HepG2 (cell line): ENCODE measurements around the gene PRM3. TPM values are rescaled to one million over a fixed set of nuclear protein-coding genes. Genes with fewer than 3 reads are reported as not detected.

Source experiments
- GATAD1 ChIP-seq: IDR thresholded peaks from 2 replicates; pipeline ENCODE4 v1.6.1; 2016; ENCODE audit warnings: missing genetic modification reagents, missing compliant biosample characterization
- GPN1 ChIP-seq: sonication (generic); formaldehyde crosslinking; IDR thresholded peaks from 2 replicates; pipeline ENCODE4 v1.5.1; 2020; ENCODE audit warnings: missing genetic modification reagents, borderline replicate concordance
- HCFC1 ChIP-seq: fragments of 150-350 bp; IDR thresholded peaks from 2 replicates; pipeline ENCODE4 v1.6.1; 2014; ENCODE audit warnings: low read depth, low read length
- IRF2 ChIP-seq: IDR thresholded peaks from 2 replicates; pipeline ENCODE4 v1.6.1; 2018; ENCODE audit warnings: missing genetic modification reagents, missing compliant biosample characterization
- NCOR1 ChIP-seq: fragments of 200-600 bp; sonication (generic); IDR thresholded peaks from 2 replicates; pipeline ENCODE4 v1.7.0; 2017; ENCODE audit warnings: antibody characterized with exemption, low read length, borderline replicate concordance
- ONECUT2 ChIP-seq: sonication (generic); formaldehyde crosslinking; IDR thresholded peaks from 2 replicates; pipeline ENCODE4 v1.4.0; 2020; ENCODE audit warnings: missing genetic modification reagents
- SAP130 ChIP-seq: IDR thresholded peaks from 2 replicates; pipeline ENCODE4 v1.6.1; 2016; ENCODE audit warnings: low read depth
- SIN3B ChIP-seq: fragments of 150-350 bp; IDR thresholded peaks from 2 replicates; pipeline ENCODE4 v1.6.1; 2014; ENCODE audit warnings: low read length
- TGIF2 ChIP-seq: IDR thresholded peaks from 2 replicates; pipeline ENCODE4 v1.6.1; 2016; ENCODE audit warnings: control low read depth, missing compliant biosample characterization
- ZNF180 ChIP-seq: sonication (generic); formaldehyde crosslinking; IDR thresholded peaks from 2 replicates; pipeline ENCODE4 v1.4.0; 2020; ENCODE audit warnings: low read depth, missing genetic modification reagents, borderline replicate concordance
- ZNF296 ChIP-seq: sonication (generic); formaldehyde crosslinking; conservative IDR thresholded peaks from 2 replicates; pipeline ENCODE4 v1.5.0; 2020; ENCODE audit warnings: mild to moderate bottlenecking, missing genetic modification reagents
- ZNF333 ChIP-seq: sonication (generic); formaldehyde crosslinking; IDR thresholded peaks from 2 replicates; pipeline ENCODE4 v1.4.0; 2020; ENCODE audit warnings: mild to moderate bottlenecking, missing genetic modification reagents, borderline replicate concordance
- ZNF607 ChIP-seq: sonication (generic); formaldehyde crosslinking; IDR thresholded peaks from 2 replicates; pipeline ENCODE4 v1.5.1; 2020; ENCODE audit warnings: missing genetic modification reagents, mild to moderate bottlenecking, borderline replicate concordance
- polyA plus RNA-seq, 8 experiments: library from polyadenylated mRNA; depleted of rRNA in 3 of 8; stranded (reverse) in 7 of 8; unstranded in 1 of 8; fragments of >200 nt; fragmentation: Illumina TruSeq in 4 of 8; extraction: Trizol in 4 of 8; gene quantifications; 2 replicates each; pipeline versions ENCODE4 v1.2.1 to v1.2.3, GENCODE V29; 2011 to 2016; ENCODE audit warnings: low read depth in 4 of 8, missing spikeins in 1 of 8, mixed read lengths in 1 of 8; ENCODE audit not compliant: insufficient read depth in 1 of 8
- total RNA-seq, 5 experiments: library from RNA; depleted of rRNA; stranded (reverse); fragments of >200 nt; fragmentation: Illumina TruSeq; extraction: Trizol; gene quantifications; 2 replicates each; pipeline ENCODE4 v1.2.3, GENCODE V29; 2016; ENCODE audit warnings: low read depth in 1 of 5
- TF ChIP-seq, protein P1 (sequence below): sonication (generic); formaldehyde crosslinking; IDR thresholded peaks from 2 replicates; pipeline ENCODE4 v1.4.0; 2020; ENCODE audit warnings: mild to moderate bottlenecking, missing genetic modification reagents
- TF ChIP-seq, protein P2 (sequence below): sonication (generic); formaldehyde crosslinking; IDR thresholded peaks from 2 replicates; pipeline ENCODE4 v1.5.0; 2020; ENCODE audit warnings: missing genetic modification reagents, mild to moderate bottlenecking, borderline replicate concordance
- TF ChIP-seq, protein P3 (sequence below): sonication (generic); formaldehyde crosslinking; IDR thresholded peaks from 2 replicates; pipeline ENCODE4 v1.5.1; 2020; ENCODE audit warnings: mild to moderate bottlenecking, missing genetic modification reagents, borderline replicate concordance

Gene PRM3
- total and polyA plus RNA-seq, 2 of the 13 experiments (the other 11 are each of a cell fraction or from before 2014, with no cell fraction given), result not detected

DNA sequence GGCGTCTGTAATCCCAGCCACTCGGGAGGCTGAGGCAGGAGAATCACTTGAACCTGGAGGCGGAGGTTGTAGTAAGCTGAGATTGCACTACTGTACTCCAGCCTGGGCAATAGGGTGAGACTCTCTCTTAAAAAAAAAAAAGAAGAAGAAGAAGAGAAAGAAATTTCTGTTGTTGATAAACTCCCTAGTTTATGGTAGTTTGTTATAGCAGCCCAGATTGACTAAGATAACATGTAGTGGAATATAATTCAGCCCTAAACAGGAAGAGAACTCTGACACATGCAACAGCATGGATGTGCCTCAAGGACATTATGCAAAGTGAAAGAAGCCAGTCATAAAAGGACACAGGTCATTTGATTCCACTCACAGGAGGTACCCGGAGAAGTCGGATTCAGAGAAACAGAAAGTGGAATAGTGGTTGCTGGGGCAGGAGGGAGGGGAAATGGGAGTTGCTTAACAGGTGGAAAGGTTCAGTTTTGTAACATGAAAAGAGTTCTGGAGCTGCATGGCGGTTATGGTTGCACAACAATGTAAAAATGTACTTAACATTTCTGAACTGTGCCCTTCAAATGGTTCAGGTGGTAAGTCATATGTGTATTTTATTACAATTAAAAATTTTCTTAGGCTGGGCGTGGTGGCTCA lies 33.7 kb upstream of the PRM3 start (continued):
- TF ChIP-seq ONECUT2 (CRISPR knock-in tag) (no peak; the same call in 1 of the 2 replicates), ZNF296 (CRISPR knock-in tag) (no peak), GPN1 (no peak), ZNF607 (CRISPR knock-in tag) (peak; percentile 86), SIN3B (no peak), SAP130 (peak; percentile 88), TGIF2 (CRISPR knock-in tag) (peak; percentile 62; the same call in 1 of the 2 replicates), GATAD1 (CRISPR knock-in tag) (peak; percentile 52; the same call in 1 of the 2 replicates), ZNF180 (CRISPR knock-in tag) (no peak), ZNF333 (CRISPR knock-in tag) (0 out of 2 replicates have a peak, but pooled peaks have one; percentile 15), HCFC1 (no peak), NCOR1 (peak; percentile 94), IRF2 (CRISPR knock-in tag) (peak; percentile 96)
- TF ChIP-seq, protein P1, sequence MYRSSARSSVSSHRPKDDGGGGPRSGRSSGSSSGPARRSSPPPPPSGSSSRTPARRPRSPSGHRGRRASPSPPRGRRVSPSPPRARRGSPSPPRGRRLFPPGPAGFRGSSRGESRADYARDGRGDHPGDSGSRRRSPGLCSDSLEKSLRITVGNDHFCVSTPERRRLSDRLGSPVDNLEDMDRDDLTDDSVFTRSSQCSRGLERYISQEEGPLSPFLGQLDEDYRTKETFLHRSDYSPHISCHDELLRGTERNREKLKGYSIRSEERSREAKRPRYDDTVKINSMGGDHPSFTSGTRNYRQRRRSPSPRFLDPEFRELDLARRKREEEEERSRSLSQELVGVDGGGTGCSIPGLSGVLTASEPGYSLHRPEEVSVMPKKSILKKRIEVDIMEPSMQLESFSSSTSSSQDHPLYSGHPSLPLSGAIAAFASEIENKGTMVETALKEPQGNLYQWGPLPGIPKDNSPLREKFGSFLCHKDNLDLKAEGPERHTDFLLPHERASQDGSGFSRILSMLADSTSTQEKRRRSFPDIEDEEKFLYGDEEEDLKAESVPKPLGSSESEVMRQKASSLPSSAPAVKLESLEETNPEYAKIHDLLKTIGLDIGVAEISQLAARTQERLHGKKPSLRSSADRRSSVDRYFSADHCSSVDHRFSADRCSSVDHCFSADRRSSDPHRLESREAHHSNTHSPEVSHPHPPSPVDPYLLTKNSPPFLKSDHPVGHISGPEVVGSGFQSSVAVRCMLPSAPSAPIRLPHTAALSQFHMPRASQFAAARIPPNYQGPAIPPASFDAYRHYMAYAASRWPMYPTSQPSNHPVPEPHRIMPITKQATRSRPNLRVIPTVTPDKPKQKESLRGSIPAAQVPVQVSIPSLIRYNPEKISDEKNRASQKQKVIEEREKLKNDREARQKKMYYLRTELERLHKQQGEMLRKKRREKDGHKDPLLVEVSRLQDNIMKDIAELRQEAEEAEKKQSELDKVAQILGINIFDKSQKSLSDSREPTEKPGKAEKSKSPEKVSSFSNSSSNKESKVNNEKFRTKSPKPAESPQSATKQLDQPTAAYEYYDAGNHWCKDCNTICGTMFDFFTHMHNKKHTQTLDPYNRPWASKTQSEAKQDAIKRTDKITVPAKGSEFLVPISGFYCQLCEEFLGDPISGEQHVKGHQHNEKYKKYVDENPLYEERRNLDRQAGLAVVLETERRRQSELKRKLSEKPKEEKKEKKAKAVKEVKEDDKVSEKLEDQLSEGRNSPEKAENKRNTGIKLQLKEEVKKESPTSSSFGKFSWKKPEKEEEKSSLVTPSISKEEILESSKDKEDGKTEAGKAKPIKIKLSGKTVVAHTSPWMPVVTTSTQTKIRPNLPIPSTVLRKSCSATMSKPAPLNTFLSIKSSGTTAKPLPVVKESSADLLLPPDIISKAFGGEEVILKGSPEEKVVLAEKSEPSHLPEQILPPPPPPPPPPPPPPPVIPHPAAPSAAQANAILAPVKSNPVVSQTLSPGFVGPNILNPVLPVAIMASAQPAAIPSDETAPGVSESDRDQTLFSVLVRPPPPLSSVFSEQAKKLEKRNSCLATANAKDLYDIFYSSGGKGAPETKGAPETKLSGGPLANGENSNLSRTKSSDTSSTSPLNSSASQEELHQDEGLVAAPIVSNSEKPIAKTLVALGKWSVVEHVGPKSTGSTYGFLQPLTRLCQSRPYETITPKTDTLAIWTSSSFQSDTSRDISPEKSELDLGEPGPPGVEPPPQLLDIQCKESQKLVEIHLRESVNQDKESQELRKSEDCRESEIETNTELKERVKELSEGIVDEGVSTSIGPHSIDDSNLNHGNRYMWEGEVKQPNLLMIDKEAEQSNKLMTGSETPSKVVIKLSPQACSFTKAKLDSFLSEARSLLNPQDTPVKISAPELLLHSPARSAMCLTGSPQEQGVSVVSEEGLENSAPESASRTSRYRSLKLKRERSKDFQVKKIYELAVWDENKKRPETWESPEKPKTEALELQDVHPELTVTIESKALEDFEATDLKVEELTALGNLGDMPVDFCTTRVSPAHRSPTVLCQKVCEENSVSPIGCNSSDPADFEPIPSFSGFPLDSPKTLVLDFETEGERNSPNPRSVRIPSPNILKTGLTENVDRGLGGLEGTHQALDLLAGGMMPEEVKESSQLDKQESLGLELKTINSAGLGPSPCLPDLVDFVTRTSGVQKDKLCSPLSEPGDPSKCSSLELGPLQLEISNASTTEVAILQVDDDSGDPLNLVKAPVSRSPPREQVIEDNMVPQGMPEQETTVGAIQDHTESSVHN (CRISPR knock-in tag), result no peak
- TF ChIP-seq, protein P2, sequence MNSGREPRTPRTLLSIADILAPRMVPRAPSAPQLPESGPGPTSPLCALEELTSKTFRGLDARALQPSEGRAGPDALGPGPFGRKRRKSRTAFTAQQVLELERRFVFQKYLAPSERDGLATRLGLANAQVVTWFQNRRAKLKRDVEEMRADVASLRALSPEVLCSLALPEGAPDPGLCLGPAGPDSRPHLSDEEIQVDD (CRISPR knock-in tag), result no peak
- TF ChIP-seq, protein P3, sequence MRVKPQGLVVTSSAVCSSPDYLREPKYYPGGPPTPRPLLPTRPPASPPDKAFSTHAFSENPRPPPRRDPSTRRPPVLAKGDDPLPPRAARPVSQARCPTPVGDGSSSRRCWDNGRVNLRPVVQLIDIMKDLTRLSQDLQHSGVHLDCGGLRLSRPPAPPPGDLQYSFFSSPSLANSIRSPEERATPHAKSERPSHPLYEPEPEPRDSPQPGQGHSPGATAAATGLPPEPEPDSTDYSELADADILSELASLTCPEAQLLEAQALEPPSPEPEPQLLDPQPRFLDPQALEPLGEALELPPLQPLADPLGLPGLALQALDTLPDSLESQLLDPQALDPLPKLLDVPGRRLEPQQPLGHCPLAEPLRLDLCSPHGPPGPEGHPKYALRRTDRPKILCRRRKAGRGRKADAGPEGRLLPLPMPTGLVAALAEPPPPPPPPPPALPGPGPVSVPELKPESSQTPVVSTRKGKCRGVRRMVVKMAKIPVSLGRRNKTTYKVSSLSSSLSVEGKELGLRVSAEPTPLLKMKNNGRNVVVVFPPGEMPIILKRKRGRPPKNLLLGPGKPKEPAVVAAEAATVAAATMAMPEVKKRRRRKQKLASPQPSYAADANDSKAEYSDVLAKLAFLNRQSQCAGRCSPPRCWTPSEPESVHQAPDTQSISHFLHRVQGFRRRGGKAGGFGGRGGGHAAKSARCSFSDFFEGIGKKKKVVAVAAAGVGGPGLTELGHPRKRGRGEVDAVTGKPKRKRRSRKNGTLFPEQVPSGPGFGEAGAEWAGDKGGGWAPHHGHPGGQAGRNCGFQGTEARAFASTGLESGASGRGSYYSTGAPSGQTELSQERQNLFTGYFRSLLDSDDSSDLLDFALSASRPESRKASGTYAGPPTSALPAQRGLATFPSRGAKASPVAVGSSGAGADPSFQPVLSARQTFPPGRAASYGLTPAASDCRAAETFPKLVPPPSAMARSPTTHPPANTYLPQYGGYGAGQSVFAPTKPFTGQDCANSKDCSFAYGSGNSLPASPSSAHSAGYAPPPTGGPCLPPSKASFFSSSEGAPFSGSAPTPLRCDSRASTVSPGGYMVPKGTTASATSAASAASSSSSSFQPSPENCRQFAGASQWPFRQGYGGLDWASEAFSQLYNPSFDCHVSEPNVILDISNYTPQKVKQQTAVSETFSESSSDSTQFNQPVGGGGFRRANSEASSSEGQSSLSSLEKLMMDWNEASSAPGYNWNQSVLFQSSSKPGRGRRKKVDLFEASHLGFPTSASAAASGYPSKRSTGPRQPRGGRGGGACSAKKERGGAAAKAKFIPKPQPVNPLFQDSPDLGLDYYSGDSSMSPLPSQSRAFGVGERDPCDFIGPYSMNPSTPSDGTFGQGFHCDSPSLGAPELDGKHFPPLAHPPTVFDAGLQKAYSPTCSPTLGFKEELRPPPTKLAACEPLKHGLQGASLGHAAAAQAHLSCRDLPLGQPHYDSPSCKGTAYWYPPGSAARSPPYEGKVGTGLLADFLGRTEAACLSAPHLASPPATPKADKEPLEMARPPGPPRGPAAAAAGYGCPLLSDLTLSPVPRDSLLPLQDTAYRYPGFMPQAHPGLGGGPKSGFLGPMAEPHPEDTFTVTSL (CRISPR knock-in tag), result peak; percentile 79
